Brain microvascular endothelial cell (primary cell): ENCODE data around the gene MRPS21.

ENCODE experiments used
- DNase-seq: peaks from one replicate; pipeline ENCODE4 v3.0.0-alpha.2; 2020
- H3K27ac ChIP-seq: fragments of 250-450 bp; sonication (Bioruptor Pico); 2 replicates; pipeline ENCODE4 v1.5.1; 2020; ENCODE audit warnings: mild to moderate bottlenecking, moderate library complexity
- H3K27me3 ChIP-seq: fragments of 250-450 bp; sonication (Bioruptor Pico); replicated peaks from 2 replicates; pipeline ENCODE4 v1.5.1; 2020; ENCODE audit warnings: mild to moderate bottlenecking
- H3K36me3 ChIP-seq: fragments of 250-450 bp; sonication (Bioruptor Pico); replicated peaks from 2 replicates; pipeline ENCODE4 v1.5.1; 2020; ENCODE audit warnings: mild to moderate bottlenecking
- H3K4me3 ChIP-seq: 2 replicates; pipeline ENCODE4 v1.5.1; 2011; ENCODE audit warnings: low read depth, mild to moderate bottlenecking, control low read depth, low read length, moderate library complexity
- in situ Hi-C: cut with HindIII; loops from 2 replicates; pipeline ENCODE4 v1.10.0; 2017; ENCODE audit warnings: low sequenced_read_pairs, low pct_ligation_motif_present
- TF ChIP-seq, protein P1 (sequence below): IDR thresholded peaks from 2 replicates; pipeline ENCODE4 v1.5.1; 2011; ENCODE audit warnings: low read depth, mild to moderate bottlenecking, moderate library complexity, low read length, control low read depth, inconsistent platforms; ENCODE audit errors: missing control alignments

The MRPS21 gene

DNA sequence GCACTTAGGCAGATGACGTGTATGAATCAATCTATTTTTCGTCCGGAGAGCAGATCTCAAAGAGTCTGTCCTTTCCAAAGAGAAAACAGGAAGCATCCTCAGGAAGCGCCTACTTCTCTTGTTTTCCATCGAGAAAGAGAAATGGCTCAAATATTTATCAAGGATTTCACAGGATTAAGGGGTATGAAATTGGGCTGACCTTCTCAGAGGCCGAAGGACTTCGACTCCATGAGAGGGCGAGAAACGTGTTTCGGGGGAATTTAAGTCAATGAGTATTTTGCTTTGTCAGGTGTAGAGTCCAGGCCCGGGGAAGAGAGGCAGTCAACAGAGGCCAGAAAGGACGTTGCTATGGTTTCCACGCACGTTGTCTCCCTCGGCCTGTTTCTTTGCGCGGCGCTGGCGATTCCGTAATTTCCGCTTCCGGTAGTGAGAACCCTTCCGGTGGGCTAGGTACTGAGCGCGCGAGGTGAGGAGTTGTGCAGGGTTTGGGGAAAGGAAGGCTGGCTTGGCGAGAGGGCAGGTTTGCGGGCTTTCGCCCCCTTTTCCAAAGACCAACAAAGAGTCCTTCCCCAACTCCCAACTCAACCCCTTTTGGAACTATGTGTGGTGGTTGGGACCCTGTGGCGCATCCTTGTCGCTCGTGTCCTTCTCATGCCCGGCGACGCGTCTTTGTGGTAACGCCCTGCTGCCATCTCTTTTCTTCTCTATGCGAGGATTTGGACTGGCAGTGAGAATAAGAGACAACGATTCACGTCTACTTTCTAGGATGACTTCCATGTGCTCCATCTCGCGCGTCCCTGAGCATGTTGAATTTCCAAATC lies at the start of gene MRPS21:
MRPS21 (plus strand) TSS at position 429 of the 821 bp plus-strand sequence. CDS start 506 bp downstream, outside the sequence.
- in situ Hi-C loops, result no loop called here
- no peaks in the 10 kb centered on the region for H3K27me3 ChIP-seq
- DNase-seq, result peak; percentile 91
- H3K36me3 ChIP-seq, result peaks cover 9% of the 10 kb centered on the region
- H3K4me3 ChIP-seq, result peak within 1 kb of the TSS; percentile 95
- peak within 1 kb of the TSS; percentile 84 for H3K27ac ChIP-seq
- TF ChIP-seq, protein P1, sequence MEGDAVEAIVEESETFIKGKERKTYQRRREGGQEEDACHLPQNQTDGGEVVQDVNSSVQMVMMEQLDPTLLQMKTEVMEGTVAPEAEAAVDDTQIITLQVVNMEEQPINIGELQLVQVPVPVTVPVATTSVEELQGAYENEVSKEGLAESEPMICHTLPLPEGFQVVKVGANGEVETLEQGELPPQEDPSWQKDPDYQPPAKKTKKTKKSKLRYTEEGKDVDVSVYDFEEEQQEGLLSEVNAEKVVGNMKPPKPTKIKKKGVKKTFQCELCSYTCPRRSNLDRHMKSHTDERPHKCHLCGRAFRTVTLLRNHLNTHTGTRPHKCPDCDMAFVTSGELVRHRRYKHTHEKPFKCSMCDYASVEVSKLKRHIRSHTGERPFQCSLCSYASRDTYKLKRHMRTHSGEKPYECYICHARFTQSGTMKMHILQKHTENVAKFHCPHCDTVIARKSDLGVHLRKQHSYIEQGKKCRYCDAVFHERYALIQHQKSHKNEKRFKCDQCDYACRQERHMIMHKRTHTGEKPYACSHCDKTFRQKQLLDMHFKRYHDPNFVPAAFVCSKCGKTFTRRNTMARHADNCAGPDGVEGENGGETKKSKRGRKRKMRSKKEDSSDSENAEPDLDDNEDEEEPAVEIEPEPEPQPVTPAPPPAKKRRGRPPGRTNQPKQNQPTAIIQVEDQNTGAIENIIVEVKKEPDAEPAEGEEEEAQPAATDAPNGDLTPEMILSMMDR, result no peak

DNA sequence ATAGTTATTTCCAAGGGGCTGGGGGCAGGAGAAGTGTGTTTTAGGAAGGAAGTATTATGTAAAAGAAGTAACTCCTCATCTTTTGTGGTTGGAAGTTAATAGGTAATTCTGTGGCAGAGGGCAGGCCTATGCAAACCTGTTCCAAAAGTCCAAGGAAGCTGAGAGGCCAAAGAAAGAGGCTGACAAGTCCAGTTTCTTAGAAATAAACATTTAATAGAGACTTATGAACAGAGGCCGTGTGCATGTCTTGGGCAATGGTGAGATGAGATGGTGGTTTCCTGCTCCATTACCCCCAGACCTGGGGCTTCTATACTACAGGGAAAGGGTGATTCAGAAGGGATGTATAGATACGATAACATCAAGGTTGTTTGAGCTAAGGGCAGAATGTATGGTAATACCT lies 43.7 kb upstream of the MRPS21 start:
- TF ChIP-seq, protein P1, result no peak
- DNase-seq, result no peak
- no peak overlapping the region for H3K4me3 ChIP-seq
- H3K27ac ChIP-seq, result no peak overlapping the region
- no peaks in the 10 kb centered on the region for H3K36me3 ChIP-seq
- in situ Hi-C loops, result no loop called here
- no peaks in the 10 kb centered on the region for H3K27me3 ChIP-seq

DNA sequence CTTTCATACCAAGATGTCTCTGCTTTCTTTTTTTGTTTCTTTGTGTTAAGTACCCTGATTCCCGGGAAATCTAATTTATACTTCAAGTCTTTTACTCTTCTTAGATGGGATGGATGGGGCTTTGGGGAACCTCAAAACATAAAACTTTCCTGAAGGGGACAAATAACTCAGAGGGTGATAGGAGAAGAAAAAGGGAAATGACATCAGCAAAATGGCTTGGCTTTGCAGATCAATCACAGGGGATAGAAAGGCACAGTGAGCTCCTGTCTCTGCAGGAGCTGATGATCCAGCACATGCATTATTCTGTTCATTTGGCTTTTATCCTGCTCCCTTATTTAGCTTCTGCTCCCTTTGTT lies 37.5 kb upstream of the MRPS21 start:
- Histone ChIP-seq H3K27ac (no peak overlapping the region), H3K4me3 (no peak overlapping the region), H3K27me3 (no peaks in the 10 kb centered on the region), H3K36me3 (no peaks in the 10 kb centered on the region)
- no peak for DNase-seq
- in situ Hi-C loops, result no loop called here
- TF ChIP-seq, protein P1, result no peak

DNA sequence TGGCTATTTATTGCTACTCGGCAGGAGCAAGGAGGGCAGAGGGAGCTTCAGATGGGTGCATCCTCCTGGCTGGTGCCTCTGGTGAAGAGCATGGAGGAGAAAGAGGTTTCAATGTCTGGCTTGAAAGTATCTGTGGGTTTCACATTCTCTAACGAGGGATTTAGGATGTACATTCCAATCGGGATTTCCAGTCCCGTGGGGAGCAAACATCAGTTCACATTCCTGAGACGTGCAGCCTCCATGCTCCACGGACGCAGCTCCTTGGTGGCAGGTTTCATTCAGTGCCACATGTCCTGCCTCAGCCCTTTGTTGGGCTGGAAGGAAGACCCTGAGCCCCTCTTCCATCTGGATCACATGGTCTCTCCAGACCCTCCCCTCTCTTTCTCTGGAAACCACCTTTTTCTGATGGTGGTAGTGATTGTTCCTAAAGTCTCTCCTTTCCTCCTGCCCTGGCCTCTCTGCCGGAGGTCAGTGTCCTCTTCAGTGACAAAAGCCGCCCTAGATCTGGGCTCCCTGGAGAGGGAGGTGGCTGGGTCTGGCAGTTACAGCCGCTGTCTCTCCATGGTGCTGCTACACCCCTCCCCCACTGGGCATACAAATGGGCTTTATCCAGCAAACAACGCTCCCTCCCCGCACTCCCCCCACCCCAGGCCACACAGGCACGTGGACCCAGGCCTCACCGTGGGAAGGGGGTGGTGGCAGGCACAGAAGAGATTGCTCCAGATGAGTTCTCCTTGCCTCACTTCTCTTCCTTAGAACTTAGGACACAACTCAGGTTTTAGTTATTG lies 36.9 kb upstream of the MRPS21 start:
- TF ChIP-seq, protein P1, result no peak
- H3K36me3 ChIP-seq, result no peaks in the 10 kb centered on the region
- no peak for DNase-seq
- H3K27ac ChIP-seq, result no peak overlapping the region
- in situ Hi-C loops, result no loop called here
- H3K4me3 ChIP-seq, result peak overlapping the region; percentile 5
- no peaks in the 10 kb centered on the region for H3K27me3 ChIP-seq

DNA sequence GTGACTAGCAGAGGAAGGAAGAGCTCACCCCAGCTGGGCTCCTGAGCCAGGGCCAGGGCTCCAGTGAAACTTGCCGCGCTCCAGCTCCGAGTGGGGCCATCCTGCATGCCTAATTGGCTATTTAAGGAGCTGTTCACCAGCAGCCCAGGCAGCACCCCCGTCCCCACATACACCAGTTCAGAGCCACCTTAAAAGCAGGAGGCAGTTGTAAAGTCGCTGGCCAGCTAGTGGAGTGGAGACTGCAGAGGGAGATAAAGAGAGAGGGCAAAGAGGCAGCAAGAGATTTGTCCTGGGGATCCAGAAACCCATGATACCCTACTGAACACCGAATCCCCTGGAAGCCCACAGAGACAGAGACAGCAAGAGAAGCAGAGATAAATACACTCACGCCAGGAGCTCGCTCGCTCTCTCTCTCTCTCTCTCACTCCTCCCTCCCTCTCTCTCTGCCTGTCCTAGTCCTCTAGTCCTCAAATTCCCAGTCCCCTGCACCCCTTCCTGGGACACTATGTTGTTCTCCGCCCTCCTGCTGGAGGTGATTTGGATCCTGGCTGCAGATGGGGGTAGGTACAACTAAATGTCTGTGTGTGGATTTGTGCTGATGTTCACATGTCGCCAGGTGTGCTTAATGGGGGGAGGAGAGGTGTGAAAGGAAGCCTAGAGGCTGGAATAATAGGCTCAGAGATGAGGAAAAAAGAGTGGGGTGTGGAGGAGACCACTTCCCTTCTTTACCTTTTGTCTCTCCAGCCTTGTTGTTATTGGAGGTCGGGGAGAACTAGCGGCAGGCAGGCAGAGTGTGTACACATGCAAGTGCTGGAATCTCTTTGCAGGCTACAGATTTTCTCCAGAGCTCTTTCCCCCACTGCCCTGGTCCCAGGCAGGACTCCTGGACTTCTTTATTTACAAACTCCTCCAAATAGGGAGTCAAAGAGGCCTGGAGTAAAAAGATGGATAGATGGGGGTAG lies 35.8 kb upstream of the MRPS21 start, which contains the start of gene CA14:
CA14 (plus strand) TSS at position 151 of the 962 bp plus-strand sequence; CDS start at position 506, 355 bp downstream.
- no peak within 1 kb of the TSS for H3K27ac ChIP-seq
- no peaks in the 10 kb centered on the region for H3K36me3 ChIP-seq
- no peak for DNase-seq
- peak within 1 kb of the TSS; percentile 5 for H3K4me3 ChIP-seq
- no peaks in the 10 kb centered on the region for H3K27me3 ChIP-seq
- in situ Hi-C loops, result no loop called here
- TF ChIP-seq, protein P1, result no peak
